OCI-LY1 (cell line): ENCODE results near the gene TEAD4.

ENCODE experiments used
- H2AFZ ChIP-seq: fragments of 200-600 bp; sonication (generic), shearing (Covaris generic); 2 replicates; pipeline ENCODE4 v1.6.0; 2014; ENCODE audit warnings: antibody characterized with exemption, mild to moderate bottlenecking, low read length
- H3F3A ChIP-seq: fragments of 200-600 bp; sonication (generic), shearing (Covaris generic); 2 replicates; pipeline ENCODE4 v1.6.0; 2014; ENCODE audit warnings: mild to moderate bottlenecking, antibody characterized with exemption, low read length, moderate library complexity; ENCODE audit not compliant: insufficient read depth
- H3K27ac ChIP-seq: fragments of 200-600 bp; sonication (generic); 2 replicates; pipeline ENCODE4 v1.5.1; 2014; ENCODE audit warnings: low read length, mixed run types, mild to moderate bottlenecking, low read depth; ENCODE audit not compliant: poor library complexity, severe bottlenecking
- H3K27me3 ChIP-seq: fragments of 200-600 bp; sonication (generic); 2 replicates; pipeline ENCODE4 v1.6.0; 2014; ENCODE audit warnings: antibody characterized with exemption, mild to moderate bottlenecking, low read length, moderate library complexity; ENCODE audit not compliant: insufficient read depth
- H3K36me3 ChIP-seq: fragments of 200-600 bp; sonication (generic); 2 replicates; pipeline ENCODE4 v1.6.1; 2014; ENCODE audit warnings: mild to moderate bottlenecking, antibody characterized with exemption, low read length, moderate library complexity, mixed read lengths; ENCODE audit not compliant: insufficient read depth
- H3K4me1 ChIP-seq: fragments of 200-600 bp; sonication (generic); 2 replicates; pipeline ENCODE4 v1.5.1; 2014; ENCODE audit warnings: mild to moderate bottlenecking, low read length, moderate library complexity; ENCODE audit not compliant: insufficient read depth, severe bottlenecking
- H3K4me2 ChIP-seq: fragments of 200-600 bp; sonication (generic), shearing (Covaris generic); 2 replicates; pipeline ENCODE4 v1.6.1; 2014; ENCODE audit warnings: low read length
- H3K4me3 ChIP-seq: fragments of 200-600 bp; sonication (generic); 2 replicates; pipeline ENCODE4 v1.5.1; 2014; ENCODE audit warnings: low read length, low read depth, mild to moderate bottlenecking, mixed read lengths; ENCODE audit not compliant: poor library complexity, severe bottlenecking
- H3K79me2 ChIP-seq: fragments of 200-600 bp; shearing (Covaris generic); 2 replicates; pipeline ENCODE4 v1.6.1; 2016; ENCODE audit warnings: mixed run types, low read length, mixed read lengths; ENCODE audit not compliant: insufficient read depth
- H3K9ac ChIP-seq: fragments of 200-600 bp; sonication (generic), shearing (Covaris generic); 2 replicates; pipeline ENCODE4 v1.6.1; 2014; ENCODE audit warnings: mild to moderate bottlenecking, low read length, mixed read lengths
- H3K9me2 ChIP-seq: fragments of 200-600 bp; sonication (generic), shearing (Covaris generic); 2 replicates; pipeline ENCODE4 v1.6.1; 2014; ENCODE audit warnings: low read depth, mild to moderate bottlenecking, low read length, mixed read lengths
- H3K9me3 ChIP-seq: fragments of 200-600 bp; shearing (Covaris generic); 2 replicates; pipeline ENCODE4 v1.6.1; 2014; ENCODE audit warnings: low read length, mixed read lengths
- H4K20me1 ChIP-seq: fragments of 200-600 bp; sonication (generic), shearing (Covaris generic); 2 replicates; pipeline ENCODE4 v1.6.0; 2016; ENCODE audit warnings: mild to moderate bottlenecking, low read length; ENCODE audit not compliant: insufficient read depth
- CTCF ChIP-seq: fragments of 200-600 bp; sonication (generic), shearing (Covaris generic); IDR thresholded peaks from 2 replicates; pipeline ENCODE4 v1.5.1; 2017; ENCODE audit warnings: mild to moderate bottlenecking, antibody characterized with exemption, low read length, moderate library complexity, mixed read lengths
- EZH2 ChIP-seq: fragments of 200-600 bp; sonication (generic), shearing (Covaris generic); IDR thresholded peaks from 2 replicates; pipeline ENCODE4 v1.8.0; 2017; ENCODE audit warnings: borderline replicate concordance, mixed run types, mild to moderate bottlenecking, antibody characterized with exemption, low read length, moderate library complexity, mixed read lengths

Gene TEAD4

DNA sequence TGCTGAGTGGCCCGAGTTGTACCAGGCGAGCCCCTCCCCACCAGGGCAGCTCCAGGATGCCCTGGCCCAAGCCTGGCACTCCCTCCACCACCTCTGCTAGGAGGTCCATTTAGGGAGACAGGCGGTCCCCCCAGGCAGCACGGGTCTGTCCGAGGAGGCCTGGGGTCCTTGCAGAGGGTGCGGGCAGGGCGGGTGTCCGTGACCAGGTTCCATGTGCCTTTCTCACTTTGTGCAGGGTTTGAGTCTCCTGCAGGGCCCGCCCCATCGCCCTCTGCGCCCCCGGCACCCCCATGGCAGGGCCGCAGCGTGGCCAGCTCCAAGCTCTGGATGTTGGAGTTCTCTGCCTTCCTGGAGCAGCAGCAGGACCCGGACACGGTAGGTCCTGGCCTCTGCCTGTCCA lies 61.2 kb downstream of the TEAD4 start:
- TF ChIP-seq EZH2 (no peak), CTCF (no peak)

DNA sequence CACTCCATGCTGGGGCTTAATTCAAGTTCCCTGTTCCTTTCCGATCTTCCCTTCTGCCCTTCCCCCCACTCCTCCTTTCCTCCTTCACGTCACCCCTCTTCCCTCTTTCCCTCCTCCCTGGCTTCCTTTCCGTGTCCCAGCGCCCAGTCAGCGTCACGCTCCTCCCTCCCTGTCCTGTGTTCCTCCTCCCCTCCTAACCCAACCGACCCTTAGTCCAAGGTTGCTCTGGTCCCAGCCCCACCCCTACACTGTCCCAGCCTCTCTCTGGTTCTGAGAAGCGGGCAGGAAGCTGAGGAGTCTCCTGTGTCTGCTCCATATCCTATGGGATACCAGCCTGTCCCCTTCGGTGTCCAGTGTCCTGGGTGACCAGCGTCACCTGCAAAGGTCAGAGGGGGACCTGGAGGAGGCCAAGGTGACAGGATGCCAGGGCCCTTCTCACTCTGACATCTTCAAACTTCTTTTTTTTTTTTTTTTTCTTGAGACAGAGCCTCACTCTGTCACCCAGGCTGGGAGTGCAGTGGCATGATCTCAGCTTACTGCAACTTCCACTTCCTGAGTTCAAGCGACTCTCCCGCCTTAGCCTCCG lies 61.7 kb downstream of the TEAD4 start:
- no peak overlapping the region for H2AFZ ChIP-seq
- no peak overlapping the region for H3K4me3 ChIP-seq
- H3K79me2 ChIP-seq = no peaks in the 10 kb centered on the region
- H3K4me1 ChIP-seq = no peaks in the 10 kb centered on the region
- no peaks in the 10 kb centered on the region for H3K9me2 ChIP-seq
- no peaks in the 10 kb centered on the region for H4K20me1 ChIP-seq
- no peak overlapping the region for H3K4me2 ChIP-seq
- no peaks in the 10 kb centered on the region for H3F3A ChIP-seq
- no peak overlapping the region for H3K27ac ChIP-seq
- H3K9ac ChIP-seq = no peak overlapping the region
- TF ChIP-seq EZH2 (no peak), CTCF (no peak)
- H3K9me3 ChIP-seq = no peaks in the 10 kb centered on the region
- H3K27me3 ChIP-seq = 0 out of 2 replicates have a peak, but pooled peaks cover 5% of the 10 kb centered on the region
- H3K36me3 ChIP-seq = peaks cover 6% of the 10 kb centered on the region

More for the DNA sequence above, 61.2 kb downstream of the TEAD4 start:
- Histone ChIP-seq H3K27ac (no peak overlapping the region), H3K9me2 (no peaks in the 10 kb centered on the region), H3K4me3 (no peak overlapping the region), H2AFZ (no peak overlapping the region), H3K27me3 (0 out of 2 replicates have a peak, but pooled peaks cover 5% of the 10 kb centered on the region), H4K20me1 (no peaks in the 10 kb centered on the region), H3K4me1 (no peaks in the 10 kb centered on the region), H3K4me2 (no peak overlapping the region), H3K9me3 (no peaks in the 10 kb centered on the region), H3K9ac (no peak overlapping the region), H3K79me2 (no peaks in the 10 kb centered on the region), H3F3A (no peaks in the 10 kb centered on the region), H3K36me3 (peaks cover 6% of the 10 kb centered on the region)

GRCh38 chr12:3022411-3022810 lies 63.2 kb downstream of the TEAD4 start:
- Histone ChIP-seq H3K36me3 (peaks cover 6% of the 10 kb centered on the region; the same call in 1 of the 2 replicates), H3K4me1 (no peaks in the 10 kb centered on the region), H3K79me2 (no peaks in the 10 kb centered on the region), H3F3A (no peaks in the 10 kb centered on the region), H3K27ac (no peak overlapping the region), H3K9ac (no peak overlapping the region), H2AFZ (no peak overlapping the region), H4K20me1 (no peaks in the 10 kb centered on the region), H3K9me2 (no peaks in the 10 kb centered on the region), H3K4me3 (no peak overlapping the region), H3K4me2 (no peak overlapping the region), H3K9me3 (no peaks in the 10 kb centered on the region), H3K27me3 (no peaks in the 10 kb centered on the region)
- no peak for TF ChIP-seq EZH2
- no peak for TF ChIP-seq CTCF
